IMR-90 (cell line): ENCODE results near the gene S100A11. TPM values are rescaled to one million over a fixed set of nuclear protein-coding genes. Genes with fewer than 3 reads are reported as not detected.
"Not testable (repeated sequence)": the region's sequence is repeated elsewhere in the genome, so short reads cannot be mapped to it uniquely, and the experiment has no call there.

Source experiments
- ATAC-seq: fragments of 200-7000 bp; cut with Tn5 transposase; 2 replicates; pipeline ENCODE4 v1.9.1; 2020; ENCODE audit warnings: low read depth, mild to moderate bottlenecking, moderate library complexity
- BruUV-seq: library from RNA; stranded (reverse); fragments of 400-500 nt; replicated peaks from 2 replicates; lab custom pipeline; 2021; lab: Mats Ljungman, UMichigan
- CTCF ChIA-PET: fragments of 300-600 bp; formaldehyde crosslinking; extraction: SDS; loops from one replicate; lab custom pipeline; 2021; ENCODE audit warnings: antibody characterized with exemption; lab: Yijun Ruan, JAX
- POLR2A ChIA-PET: fragments of 300-600 bp; sonication (Branson Sonifier 250); formaldehyde crosslinking; loops from one replicate; lab custom pipeline; 2022; ENCODE audit warnings: antibody characterized with exemption; ENCODE audit not compliant: unreplicated experiment; lab: Charles Lee
- DNase-seq: peaks from one replicate; pipeline ENCODE4 v3.0.0; 2013
- H2AFZ ChIP-seq: replicated peaks from 2 replicates; pipeline ENCODE3; 2013; ENCODE audit warnings: low read length, mild to moderate bottlenecking; ENCODE audit not compliant: poor library complexity
- H2AK5ac ChIP-seq: 2 replicates; pipeline ENCODE4 v1.6.1; 2013; ENCODE audit warnings: low read depth, low read length, inconsistent platforms
- H2AK9ac ChIP-seq: replicated peaks from 2 replicates; pipeline ENCODE3; 2013; ENCODE audit warnings: mild to moderate bottlenecking, low read depth, low read length, moderate library complexity; ENCODE audit not compliant: poor library complexity
- H2BK120ac ChIP-seq: 2 replicates; pipeline ENCODE4 v1.6.1; 2013; ENCODE audit warnings: low read depth, low read length, inconsistent platforms
- H2BK15ac ChIP-seq: 3 replicates; pipeline ENCODE4 v1.6.1; 2013; ENCODE audit warnings: low read depth, low read length, inconsistent platforms
- H2BK20ac ChIP-seq: 2 replicates; pipeline ENCODE4 v1.6.1; 2013; ENCODE audit warnings: low read depth, mild to moderate bottlenecking, inconsistent platforms, low read length, moderate library complexity
- H2BK5ac ChIP-seq: 2 replicates; pipeline ENCODE4 v1.6.1; 2013; ENCODE audit warnings: mild to moderate bottlenecking, low read depth, low read length, inconsistent platforms; ENCODE audit not compliant: poor library complexity, severe bottlenecking
- H3K14ac ChIP-seq: replicated peaks from 2 replicates; pipeline ENCODE4 v1.6.1; 2013; ENCODE audit warnings: low read depth, low read length, inconsistent platforms
- H3K18ac ChIP-seq: 2 replicates; pipeline ENCODE4 v1.6.1; 2013; ENCODE audit warnings: low read depth, low read length, control low read depth
- H3K23ac ChIP-seq: 2 replicates; pipeline ENCODE4 v1.6.1; 2013; ENCODE audit warnings: low read depth, low read length, inconsistent platforms
- H3K27ac ChIP-seq: 2 replicates; pipeline ENCODE4 v1.5.1; 2013; ENCODE audit warnings: mild to moderate bottlenecking, control low read depth, low read length; ENCODE audit not compliant: insufficient read depth
- H3K27me3 ChIP-seq: 2 replicates; pipeline ENCODE4 v1.6.1; 2013; ENCODE audit warnings: low read length; ENCODE audit not compliant: control insufficient read depth, insufficient read depth
- H3K36me3 ChIP-seq: 2 replicates; pipeline ENCODE4 v1.6.1; 2013; ENCODE audit warnings: low read length, mixed read lengths; ENCODE audit not compliant: control insufficient read depth, insufficient read depth
- H3K4ac ChIP-seq: 2 replicates; pipeline ENCODE4 v1.6.1; 2013; ENCODE audit warnings: low read depth, low read length, inconsistent platforms
- H3K4me1 ChIP-seq: 2 replicates; pipeline ENCODE4 v1.6.1; 2013; ENCODE audit warnings: low read length, mixed read lengths; ENCODE audit not compliant: control insufficient read depth, insufficient read depth
- H3K4me2 ChIP-seq: 2 replicates; pipeline ENCODE4 v1.6.1; 2013; ENCODE audit warnings: low read depth, mild to moderate bottlenecking, control low read depth, low read length, moderate library complexity
- H3K4me3 ChIP-seq: 2 replicates; pipeline ENCODE4 v1.5.1; 2013; ENCODE audit warnings: low read depth, mild to moderate bottlenecking, control low read depth, low read length, moderate library complexity; ENCODE audit not compliant: insufficient read depth
- H3K56ac ChIP-seq: 2 replicates; pipeline ENCODE4 v1.6.1; 2013; ENCODE audit warnings: low read length, inconsistent platforms; ENCODE audit not compliant: insufficient read depth; ENCODE audit errors: extremely low read depth
- H3K79me1 ChIP-seq, 2 experiments: 2 replicates each; pipeline ENCODE4 v1.6.1; 2013; ENCODE audit warnings: low read length in 2 of 2, inconsistent platforms in 1 of 2, low read depth in 1 of 2
- H3K9ac ChIP-seq: 2 replicates; pipeline ENCODE4 v1.6.1; 2013; ENCODE audit warnings: low read depth, low read length, control low read depth
- H3K9me1 ChIP-seq: 2 replicates; pipeline ENCODE4 v1.6.1; 2013; ENCODE audit warnings: low read length, inconsistent platforms; ENCODE audit not compliant: insufficient read depth
- H3K9me3 ChIP-seq: 2 replicates; pipeline ENCODE4 v1.6.1; 2013; ENCODE audit warnings: low read length; ENCODE audit not compliant: control insufficient read depth, insufficient read depth
- H4K20me1 ChIP-seq: 2 replicates; pipeline ENCODE4 v1.6.1; 2013; ENCODE audit warnings: low read length, inconsistent platforms; ENCODE audit not compliant: insufficient read depth
- H4K5ac ChIP-seq: 2 replicates; pipeline ENCODE4 v1.6.1; 2013; ENCODE audit warnings: mild to moderate bottlenecking, low read depth, low read length, control low read depth
- H4K8ac ChIP-seq, 2 experiments: 2 replicates each; pipeline ENCODE4 v1.6.1; 2013; ENCODE audit warnings: low read depth in 2 of 2, low read length in 2 of 2, control low read depth in 1 of 2, inconsistent platforms in 1 of 2
- H4K91ac ChIP-seq: 2 replicates; pipeline ENCODE4 v1.6.1; 2013; ENCODE audit warnings: low read depth, low read length, inconsistent platforms; ENCODE audit not compliant: insufficient read depth
- WGBS, 2 experiments: methylation state at CpG; one replicate each; pipeline versions ENCODE4 v1.1.5 to v1.1.7; 2013; ENCODE audit warnings: missing lambda C conversion rate in 2 of 2; ENCODE audit not compliant: insufficient read length in 1 of 2; ENCODE audit errors: extremely low coverage in 2 of 2; 5-methylcytosine and 5-hydroxymethylcytosine counted together
- dilution Hi-C: fragments of 300-500 bp; cut with HindIII; formaldehyde crosslinking; loops from one replicate; pipeline ENCODE4 v1.14.3; 2018; ENCODE audit warnings: low sequenced_read_pairs; ENCODE audit not compliant: unreplicated experiment
- in situ Hi-C: fragments of 300-500 bp; cut with MboI; formaldehyde crosslinking; loops from 3 replicates; pipeline ENCODE4 v1.14.3; 2019; ENCODE audit warnings: low sequenced_read_pairs, inconsistent platforms, mixed read lengths
- intact Hi-C: fragments of 100-400 bp; cut with micrococcal nuclease; formaldehyde crosslinking; loops from 2 replicates; pipeline ENCODE4 v1.10.0; 2022
- polyA plus RNA-seq, 3 experiments: library from polyadenylated mRNA; depleted of rRNA; stranded (reverse); fragments of >200 nt; gene quantifications; 2 replicates each; pipeline ENCODE4 v1.2.3, GENCODE V29; 2012; ENCODE audit warnings: low replicate concordance in 1 of 3
- total RNA-seq: library from RNA; depleted of rRNA; stranded (reverse); fragments of >200 nt; gene quantifications from 2 replicates; pipeline ENCODE4 v1.2.3, GENCODE V29; 2012

Gene S100A11
- total and polyA plus RNA-seq, 2 of the 4 experiments (the other 2 are of a cell fraction), result 167 to 1,402 TPM

- BruUV-seq, H4K91ac ChIP-seq, ATAC-seq, H2BK120ac ChIP-seq, H2BK5ac ChIP-seq, H3K9me1 ChIP-seq, H2BK15ac ChIP-seq, H3K36me3 ChIP-seq, H2AK9ac ChIP-seq, H3K56ac ChIP-seq, H3K9me3 ChIP-seq, H4K20me1 ChIP-seq, H3K9ac ChIP-seq, H4K5ac ChIP-seq, H4K8ac ChIP-seq, CTCF ChIA-PET, H3K23ac ChIP-seq, H2BK20ac ChIP-seq, H3K4me3 ChIP-seq, H3K27ac ChIP-seq, H3K27me3 ChIP-seq, DNase-seq, dilution Hi-C loops, H3K4me1 ChIP-seq, H2AK5ac ChIP-seq, H2AFZ ChIP-seq, H3K4ac ChIP-seq, POLR2A ChIA-PET, H3K4me2 ChIP-seq, H3K79me1 ChIP-seq, H3K14ac ChIP-seq, intact Hi-C loops, H3K18ac ChIP-seq, in situ Hi-C loops: not testable (repeated sequence)
- WGBS, 2 experiments, result 87% methylated on average over 5 of the region's 17 CpGs; no CpG with 5 or more reads in 1 of the 2 experiments
Measured at GRCh38 chr1:152080494-152080893, 43.7 kb upstream of the S100A11 start.
